ENCODE results near the gene ETHE1.

The ETHE1 gene, protein sequence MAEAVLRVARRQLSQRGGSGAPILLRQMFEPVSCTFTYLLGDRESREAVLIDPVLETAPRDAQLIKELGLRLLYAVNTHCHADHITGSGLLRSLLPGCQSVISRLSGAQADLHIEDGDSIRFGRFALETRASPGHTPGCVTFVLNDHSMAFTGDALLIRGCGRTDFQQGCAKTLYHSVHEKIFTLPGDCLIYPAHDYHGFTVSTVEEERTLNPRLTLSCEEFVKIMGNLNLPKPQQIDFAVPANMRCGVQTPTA

DNA sequence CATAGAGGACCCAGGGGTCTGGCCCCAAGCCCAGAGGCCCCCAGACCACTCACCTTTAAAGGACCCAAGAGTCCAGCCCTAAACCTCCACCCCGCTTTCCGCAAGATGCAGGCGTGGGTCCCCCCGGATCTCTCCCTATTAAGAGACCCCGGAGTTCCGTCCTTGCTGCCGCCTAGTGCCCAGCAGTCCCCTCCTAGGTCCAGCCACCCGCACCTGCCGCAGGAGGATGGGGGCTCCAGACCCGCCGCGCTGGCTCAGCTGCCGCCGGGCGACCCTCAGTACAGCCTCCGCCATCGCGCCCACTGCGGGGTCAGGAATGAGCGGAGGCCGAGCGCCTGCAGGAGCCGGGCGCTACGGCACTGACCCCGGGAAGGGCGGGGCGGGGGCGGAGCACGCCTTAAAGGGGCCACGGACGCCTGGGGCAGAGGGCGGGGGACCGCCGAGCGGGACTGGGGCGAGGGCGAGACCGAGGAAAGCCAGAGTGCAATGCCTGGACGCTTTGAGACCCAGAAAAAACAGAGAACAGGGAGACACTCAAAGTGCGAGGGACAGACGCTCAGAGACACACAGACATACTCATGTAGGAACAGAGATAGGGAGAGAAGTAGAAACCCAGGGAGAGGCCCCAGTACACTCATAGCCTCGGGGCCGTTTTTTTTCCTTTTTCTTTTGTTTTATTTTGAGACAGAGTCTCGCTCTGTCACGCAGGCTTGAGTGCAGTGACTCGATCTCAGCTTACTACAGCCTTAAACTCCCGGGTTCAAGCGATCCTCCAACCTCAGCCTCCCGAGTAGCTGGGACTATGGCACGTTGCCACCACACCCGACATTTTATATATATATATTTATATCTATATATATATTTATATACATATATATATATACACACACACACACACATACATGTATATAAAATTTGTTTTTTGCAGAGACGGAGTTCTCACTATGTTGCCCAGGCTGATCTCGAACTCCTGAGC is at the start of gene ETHE1:
Gene ETHE1, minus strand, starts transcription at position 318 of the 976 bp plus-strand sequence. Its CDS starts 24 bp downstream, at position 294.
- peak; percentile 77 for DNase-seq
- ATAC-seq (ENCODE audit: insufficient read depth, low read depth) = peak; percentile 95
- Histone ChIP-seq H3K79me2 (ENCODE audit: insufficient read depth, low read length) (no peaks in the 10 kb centered on the region), H3K4me1 (ENCODE audit: insufficient read depth, low read length) (peaks cover 35% of the 10 kb centered on the region), H4K20me1 (ENCODE audit: insufficient read depth, low read length) (peaks cover 4% of the 10 kb centered on the region; the same call in 1 of the 2 replicates), H3K4me2 (ENCODE audit: insufficient read depth, low read length) (peak within 1 kb of the TSS; percentile 96), H3K36me3 (ENCODE audit: insufficient read depth, low read length) (no peaks in the 10 kb centered on the region), H2AFZ (ENCODE audit: low read depth, low read length) (peak within 1 kb of the TSS; percentile 94), H3K9me3 (ENCODE audit: insufficient read depth, low read length, severe bottlenecking) (no peaks in the 10 kb centered on the region), H3K27ac (ENCODE audit: low read length) (peak within 1 kb of the TSS; percentile 69), H3K9ac (ENCODE audit: low read depth, low read length) (peak within 1 kb of the TSS; percentile 83), H3K27me3 (ENCODE audit: insufficient read depth, low read length, poor library complexity) (no peaks in the 10 kb centered on the region), H3K4me3 (ENCODE audit: low read depth in 1 of 2, low read length in 2 of 2) (peak within 1 kb of the TSS; percentile 91 to 95)
- TF ChIP-seq EZH2 (IDR thresholded peaks at IDR 0.05; ENCODE audit: borderline replicate concordance, low read depth, low read length, severe bottlenecking) = no peak
- TF ChIP-seq, protein P1, sequence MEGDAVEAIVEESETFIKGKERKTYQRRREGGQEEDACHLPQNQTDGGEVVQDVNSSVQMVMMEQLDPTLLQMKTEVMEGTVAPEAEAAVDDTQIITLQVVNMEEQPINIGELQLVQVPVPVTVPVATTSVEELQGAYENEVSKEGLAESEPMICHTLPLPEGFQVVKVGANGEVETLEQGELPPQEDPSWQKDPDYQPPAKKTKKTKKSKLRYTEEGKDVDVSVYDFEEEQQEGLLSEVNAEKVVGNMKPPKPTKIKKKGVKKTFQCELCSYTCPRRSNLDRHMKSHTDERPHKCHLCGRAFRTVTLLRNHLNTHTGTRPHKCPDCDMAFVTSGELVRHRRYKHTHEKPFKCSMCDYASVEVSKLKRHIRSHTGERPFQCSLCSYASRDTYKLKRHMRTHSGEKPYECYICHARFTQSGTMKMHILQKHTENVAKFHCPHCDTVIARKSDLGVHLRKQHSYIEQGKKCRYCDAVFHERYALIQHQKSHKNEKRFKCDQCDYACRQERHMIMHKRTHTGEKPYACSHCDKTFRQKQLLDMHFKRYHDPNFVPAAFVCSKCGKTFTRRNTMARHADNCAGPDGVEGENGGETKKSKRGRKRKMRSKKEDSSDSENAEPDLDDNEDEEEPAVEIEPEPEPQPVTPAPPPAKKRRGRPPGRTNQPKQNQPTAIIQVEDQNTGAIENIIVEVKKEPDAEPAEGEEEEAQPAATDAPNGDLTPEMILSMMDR (IDR thresholded peaks at IDR 0.05; ENCODE audit: borderline replicate concordance, extremely low read depth, low read length, poor library complexity, severe bottlenecking) = peak; percentile 8

DNA sequence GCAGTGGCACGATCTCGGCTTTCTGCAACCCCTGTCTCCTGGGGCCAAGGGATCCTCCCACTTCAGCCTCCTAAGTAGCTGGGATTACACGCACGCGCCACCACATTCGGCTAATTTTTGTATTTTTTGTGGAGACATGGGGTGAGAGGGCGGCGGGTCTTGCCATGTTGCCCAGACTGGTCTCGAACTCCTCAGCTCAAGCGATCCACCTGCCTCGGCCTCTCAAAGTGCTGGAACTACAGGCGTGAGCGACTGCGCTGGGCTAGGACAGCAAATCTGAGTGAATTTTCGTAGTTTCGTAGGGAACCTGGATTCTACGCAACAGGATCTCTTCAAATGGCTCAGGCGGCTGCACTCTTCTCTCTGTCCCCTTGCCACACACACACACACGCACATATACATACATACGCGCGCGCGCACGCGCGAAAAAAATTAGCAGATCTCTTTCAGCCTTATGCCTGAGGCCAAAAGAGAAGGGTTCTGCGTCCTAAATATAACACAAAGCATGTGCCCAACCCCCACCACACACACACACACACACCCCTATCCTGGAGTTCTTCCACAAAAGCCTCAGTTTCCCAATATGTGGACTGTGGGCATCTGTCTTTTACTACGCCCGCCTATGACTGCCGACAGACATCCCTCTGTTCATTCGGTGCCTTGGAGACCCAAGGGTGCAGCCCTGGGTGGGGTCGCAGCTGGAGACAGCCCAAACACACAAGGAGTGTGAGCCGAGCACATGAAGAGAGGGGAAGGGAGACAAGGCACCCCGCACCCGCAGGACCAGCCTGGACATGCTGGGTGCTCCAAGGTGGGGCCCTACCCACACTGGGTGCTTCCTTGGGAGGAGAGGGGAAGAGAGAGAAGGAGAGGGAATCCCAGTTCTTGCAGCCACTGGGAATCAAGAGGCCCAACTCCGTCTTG is 49.2 kb upstream of the ETHE1 start:
- H3K4me1 ChIP-seq (ENCODE audit: insufficient read depth, low read length) = peaks cover 45% of the 10 kb centered on the region
- peaks cover 8% of the 10 kb centered on the region for H3K36me3 ChIP-seq (ENCODE audit: insufficient read depth, low read length)
- H3K9me3 ChIP-seq (ENCODE audit: insufficient read depth, low read length, severe bottlenecking) = no peaks in the 10 kb centered on the region
- H3K27me3 ChIP-seq (ENCODE audit: insufficient read depth, low read length, poor library complexity) = no peaks in the 10 kb centered on the region
- H3K4me2 ChIP-seq (ENCODE audit: insufficient read depth, low read length) = peak overlapping the region; percentile 90
- H2AFZ ChIP-seq (ENCODE audit: low read depth, low read length) = peak overlapping the region; percentile 55
- H3K79me2 ChIP-seq (ENCODE audit: insufficient read depth, low read length) = peaks cover 40% of the 10 kb centered on the region
- peak overlapping the region; percentile 45 for H3K9ac ChIP-seq (ENCODE audit: low read depth, low read length)
- H3K27ac ChIP-seq (ENCODE audit: low read length) = peak overlapping the region; percentile 63
- 0 out of 3 replicates have a peak, but pooled peaks have one; percentile 6 for ATAC-seq (ENCODE audit: insufficient read depth, low read depth)
- DNase-seq = no peak
- peak overlapping the region in 1 of 2 experiments; percentile 50; a peak in 2 of 4 replicates for H3K4me3 ChIP-seq (ENCODE audit: low read depth in 1 of 2, low read length in 2 of 2)
- no peaks in the 10 kb centered on the region for H4K20me1 ChIP-seq (ENCODE audit: insufficient read depth, low read length)
- no peak for TF ChIP-seq EZH2 (IDR thresholded peaks at IDR 0.05; ENCODE audit: borderline replicate concordance, low read depth, low read length, severe bottlenecking)
- TF ChIP-seq, protein P1 (IDR thresholded peaks at IDR 0.05; ENCODE audit: borderline replicate concordance, extremely low read depth, low read length, poor library complexity, severe bottlenecking) = no peak

DNA sequence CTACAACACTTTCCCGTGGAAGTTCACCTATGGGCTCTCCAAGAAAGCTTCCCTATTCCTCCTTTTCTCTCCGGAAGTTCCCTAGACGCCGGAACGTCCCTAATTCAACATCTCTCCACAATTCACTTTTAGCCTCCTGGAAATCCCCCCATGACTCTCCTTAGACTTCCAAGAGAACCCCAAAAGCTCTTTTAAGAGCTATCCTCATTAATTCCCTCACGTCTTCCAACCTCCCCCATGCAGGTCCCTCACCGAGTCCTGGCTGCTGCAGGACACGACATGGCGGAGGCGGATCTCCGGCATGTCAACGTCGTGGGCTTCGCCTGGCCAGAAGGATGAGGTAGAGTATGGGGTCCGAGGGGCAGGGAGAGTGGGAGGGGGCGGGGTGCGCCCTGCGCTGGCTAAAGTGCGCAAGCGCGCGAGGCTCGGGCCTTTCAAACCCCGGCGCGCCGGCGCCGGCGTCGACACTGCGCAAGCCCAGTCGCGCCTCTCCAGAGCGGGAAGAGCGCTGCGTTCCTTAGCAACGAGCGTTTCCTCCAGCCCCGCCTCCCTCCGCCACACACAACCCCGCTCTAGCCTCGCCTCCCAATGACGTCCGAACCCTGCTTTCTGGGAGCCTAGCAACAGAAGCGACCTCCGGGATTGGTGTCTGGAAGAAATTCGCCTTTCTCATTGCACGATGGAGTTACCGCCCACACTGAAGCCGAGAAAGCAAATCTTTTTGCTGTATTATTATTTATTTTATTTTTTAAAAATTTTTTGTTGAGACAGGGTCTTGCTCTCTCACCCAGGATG is 48.4 kb upstream of the ETHE1 start, which contains the start of the genes PINLYP and XRCC1:
Gene PINLYP, plus strand, starts transcription at position 646 of the 795 bp plus-strand sequence. CDS start 1,391 bp downstream, outside the sequence.
Gene XRCC1, minus strand, starts transcription at position 372 of the 795 bp plus-strand sequence. Its CDS starts 69 bp downstream, at position 303.
- TF ChIP-seq, protein P1 (IDR thresholded peaks at IDR 0.05; ENCODE audit: borderline replicate concordance, extremely low read depth, low read length, poor library complexity, severe bottlenecking) = no peak
- no peak for TF ChIP-seq EZH2 (IDR thresholded peaks at IDR 0.05; ENCODE audit: borderline replicate concordance, low read depth, low read length, severe bottlenecking)
- peak within 1 kb of the TSS; percentile 87 for H3K27ac ChIP-seq (ENCODE audit: low read length)

More for the DNA sequence above, 48.4 kb upstream of the ETHE1 start, which contains the start of the genes PINLYP and XRCC1:
- Histone ChIP-seq H3K27me3 (ENCODE audit: insufficient read depth, low read length, poor library complexity) (no peaks in the 10 kb centered on the region), H3K4me3 (ENCODE audit: low read depth in 1 of 2, low read length in 2 of 2) (peak within 1 kb of the TSS; percentile 67 to 80), H3K36me3 (ENCODE audit: insufficient read depth, low read length) (peaks cover 8% of the 10 kb centered on the region), H3K4me1 (ENCODE audit: insufficient read depth, low read length) (peaks cover 37% of the 10 kb centered on the region), H3K9ac (ENCODE audit: low read depth, low read length) (peak within 1 kb of the TSS; percentile 76), H2AFZ (ENCODE audit: low read depth, low read length) (peak within 1 kb of the TSS; percentile 81), H4K20me1 (ENCODE audit: insufficient read depth, low read length) (peaks cover 5% of the 10 kb centered on the region), H3K79me2 (ENCODE audit: insufficient read depth, low read length) (peaks cover 45% of the 10 kb centered on the region), H3K4me2 (ENCODE audit: insufficient read depth, low read length) (peak within 1 kb of the TSS; percentile 90), H3K9me3 (ENCODE audit: insufficient read depth, low read length, severe bottlenecking) (no peaks in the 10 kb centered on the region)
- ATAC-seq (ENCODE audit: insufficient read depth, low read depth) = peak; percentile 97
- DNase-seq = peak; percentile 98
